ENCODE data around the gene POP5.
"Not testable (repeated sequence)": the region's sequence is repeated elsewhere in the genome, so short reads cannot be mapped to it uniquely, and the experiment has no call there.

DNA sequence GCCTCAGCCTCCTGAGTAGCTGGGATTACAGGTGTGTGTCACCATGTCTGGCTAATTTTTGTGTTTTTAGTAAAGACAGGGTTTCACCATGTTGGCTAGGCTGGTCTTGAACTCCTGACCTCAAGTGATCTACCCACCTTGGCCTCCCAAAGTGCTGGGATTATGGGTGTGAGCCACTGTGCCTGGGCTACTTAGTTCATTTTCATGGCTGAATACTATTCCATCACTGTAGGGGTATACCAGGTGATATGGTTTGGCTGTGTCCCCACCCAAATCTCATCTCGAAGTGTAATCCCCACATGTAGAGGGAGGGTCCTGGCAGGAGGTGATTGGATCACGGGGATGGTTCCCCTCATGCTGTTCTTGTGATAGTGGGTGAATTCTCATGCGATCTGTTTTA is 36.0 kb upstream of the POP5 start:
- TF ChIP-seq, protein P1, sequence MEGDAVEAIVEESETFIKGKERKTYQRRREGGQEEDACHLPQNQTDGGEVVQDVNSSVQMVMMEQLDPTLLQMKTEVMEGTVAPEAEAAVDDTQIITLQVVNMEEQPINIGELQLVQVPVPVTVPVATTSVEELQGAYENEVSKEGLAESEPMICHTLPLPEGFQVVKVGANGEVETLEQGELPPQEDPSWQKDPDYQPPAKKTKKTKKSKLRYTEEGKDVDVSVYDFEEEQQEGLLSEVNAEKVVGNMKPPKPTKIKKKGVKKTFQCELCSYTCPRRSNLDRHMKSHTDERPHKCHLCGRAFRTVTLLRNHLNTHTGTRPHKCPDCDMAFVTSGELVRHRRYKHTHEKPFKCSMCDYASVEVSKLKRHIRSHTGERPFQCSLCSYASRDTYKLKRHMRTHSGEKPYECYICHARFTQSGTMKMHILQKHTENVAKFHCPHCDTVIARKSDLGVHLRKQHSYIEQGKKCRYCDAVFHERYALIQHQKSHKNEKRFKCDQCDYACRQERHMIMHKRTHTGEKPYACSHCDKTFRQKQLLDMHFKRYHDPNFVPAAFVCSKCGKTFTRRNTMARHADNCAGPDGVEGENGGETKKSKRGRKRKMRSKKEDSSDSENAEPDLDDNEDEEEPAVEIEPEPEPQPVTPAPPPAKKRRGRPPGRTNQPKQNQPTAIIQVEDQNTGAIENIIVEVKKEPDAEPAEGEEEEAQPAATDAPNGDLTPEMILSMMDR (IDR thresholded peaks at IDR 0.05 in 8 of 11, conservative IDR thresholded peaks at IDR 0.05 in 3 of 11) = not testable (repeated sequence)
- not testable (repeated sequence) for TF ChIP-seq POLR2A, POLR2AphosphoS5 (IDR thresholded peaks at IDR 0.05)
